ENCODE results near the gene ATXN8OS.

ATXN8OS gene

DNA sequence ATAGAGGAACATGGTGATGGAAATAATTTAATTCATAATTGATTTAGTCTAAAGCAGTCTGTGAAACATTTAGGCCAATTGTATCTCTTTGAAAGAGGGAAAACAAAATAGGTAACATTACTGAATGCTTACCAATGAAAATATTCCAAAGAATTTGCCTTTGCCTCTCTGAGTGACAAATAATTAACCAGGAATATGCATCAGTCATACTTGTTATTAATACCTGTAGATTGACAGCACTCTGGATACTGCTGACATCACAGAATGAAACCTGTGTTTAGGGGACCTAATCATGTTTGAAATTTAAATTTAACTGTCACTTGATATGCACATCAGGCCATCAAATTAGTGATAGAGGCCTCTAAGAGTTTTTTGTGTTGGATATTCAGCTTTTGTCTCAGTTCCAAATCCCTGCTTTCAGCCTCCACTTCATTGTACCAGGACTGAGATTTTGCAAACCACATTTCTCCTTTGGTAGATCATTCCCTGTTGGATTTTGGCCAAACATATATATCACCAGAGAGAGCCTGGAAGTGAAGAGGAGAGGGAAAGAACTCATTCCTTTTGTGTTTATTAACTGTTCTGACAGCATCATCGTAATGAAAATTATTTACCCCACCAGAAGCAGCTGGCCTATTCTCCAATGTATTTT lies 65.4 kb downstream of the ATXN8OS start:
- Histone ChIP-seq H3K27me3 (ENCODE audit: control insufficient read depth in 1 of 2, insufficient read depth in 1 of 2, low read length in 2 of 2) (no peaks in the 10 kb centered on the region), H3K4ac (ENCODE audit: low read depth in 1 of 2, low read length in 2 of 2) (no peak overlapping the region), H3K4me2 (ENCODE audit: low read length, poor library complexity, severe bottlenecking) (no peak overlapping the region), H4K91ac (ENCODE audit: low read length) (no peak overlapping the region), H3K9ac (ENCODE audit: low read length) (no peak overlapping the region), H2BK15ac (ENCODE audit: low read depth, poor library complexity, severe bottlenecking) (no peak overlapping the region), H2BK12ac (ENCODE audit: low read length in 2 of 2) (no peak overlapping the region), H3K79me1 (replicated peaks; ENCODE audit: low read length, poor library complexity, severe bottlenecking) (no peaks in the 10 kb centered on the region), H2BK120ac (ENCODE audit: low read depth, low read length) (peak overlapping the region; percentile 42), H3K14ac (ENCODE audit: low read length in 2 of 2) (no peak overlapping the region), H3K4me1 (ENCODE audit: control insufficient read depth, insufficient read depth, low read depth, low read length) (peaks cover 1% of the 10 kb centered on the region), H3K27ac (ENCODE audit: low read length, poor library complexity, severe bottlenecking) (peak overlapping the region; percentile 75), H2BK5ac (ENCODE audit: low read depth, low read length, poor library complexity, severe bottlenecking) (no peak overlapping the region), H2AK5ac (ENCODE audit: low read length, severe bottlenecking) (no peak overlapping the region), H3K4me3 (ENCODE audit: insufficient read depth in 1 of 2, low read depth in 1 of 2, low read length in 2 of 2) (no peak overlapping the region), H4K8ac (ENCODE audit: low read length) (no peak overlapping the region), H3K36me3 (ENCODE audit: control insufficient read depth in 1 of 2, insufficient read depth in 2 of 2, low read depth in 1 of 2, low read length in 2 of 2) (no peaks in the 10 kb centered on the region), H3K18ac (ENCODE audit: low read depth in 1 of 2, low read length in 2 of 2) (peak overlapping the region in 1 of 2 experiments; percentile 73), H2AFZ (ENCODE audit: low read depth, low read length) (no peak overlapping the region), H3K23ac (ENCODE audit: low read length in 2 of 2) (no peak overlapping the region), H3K9me3 (ENCODE audit: control insufficient read depth, low read length) (no peaks in the 10 kb centered on the region)
- peak; percentile 70 for DNase-seq
- WGBS = 19% methylated on average over 1 of the region's 1 CpG

DNA sequence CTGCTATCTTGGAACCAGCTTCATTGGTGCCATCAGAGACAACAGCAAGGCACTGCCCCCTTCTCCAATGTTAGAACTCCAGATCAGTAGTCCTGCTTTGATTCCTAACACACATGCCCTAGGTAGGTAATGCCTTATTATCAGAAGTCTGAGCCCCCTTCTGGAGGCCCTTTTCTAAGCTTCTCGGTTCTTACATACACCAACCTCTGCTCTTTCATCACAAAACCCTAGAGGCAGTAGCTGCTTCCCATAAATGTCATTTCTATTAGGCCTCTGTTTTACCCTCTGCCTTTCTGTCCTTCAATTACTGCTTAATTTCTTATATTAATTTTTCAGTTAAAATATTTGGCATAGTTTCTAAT lies 66.0 kb downstream of the ATXN8OS start:
- Histone ChIP-seq H3K9me3 (ENCODE audit: control insufficient read depth, low read length) (no peaks in the 10 kb centered on the region), H3K36me3 (ENCODE audit: control insufficient read depth in 1 of 2, insufficient read depth in 2 of 2, low read depth in 1 of 2, low read length in 2 of 2) (no peaks in the 10 kb centered on the region), H3K14ac (ENCODE audit: low read length in 2 of 2) (no peak overlapping the region), H4K8ac (ENCODE audit: low read length) (peak overlapping the region; percentile 49), H3K18ac (ENCODE audit: low read depth in 1 of 2, low read length in 2 of 2) (peak overlapping the region in 1 of 2 experiments; percentile 73), H3K27ac (ENCODE audit: low read length, poor library complexity, severe bottlenecking) (peak overlapping the region; percentile 75), H2BK120ac (ENCODE audit: low read depth, low read length) (peak overlapping the region; percentile 42), H2BK12ac (ENCODE audit: low read length in 2 of 2) (no peak overlapping the region), H2AFZ (ENCODE audit: low read depth, low read length) (no peak overlapping the region), H3K23ac (ENCODE audit: low read length in 2 of 2) (no peak overlapping the region), H3K4me3 (ENCODE audit: insufficient read depth in 1 of 2, low read depth in 1 of 2, low read length in 2 of 2) (no peak overlapping the region), H2BK5ac (ENCODE audit: low read depth, low read length, poor library complexity, severe bottlenecking) (no peak overlapping the region), H3K9ac (ENCODE audit: low read length) (no peak overlapping the region), H3K79me1 (replicated peaks; ENCODE audit: low read length, poor library complexity, severe bottlenecking) (no peaks in the 10 kb centered on the region), H3K27me3 (ENCODE audit: control insufficient read depth in 1 of 2, insufficient read depth in 1 of 2, low read length in 2 of 2) (no peaks in the 10 kb centered on the region), H3K4me2 (ENCODE audit: low read length, poor library complexity, severe bottlenecking) (no peak overlapping the region), H3K4me1 (ENCODE audit: control insufficient read depth, insufficient read depth, low read depth, low read length) (peaks cover 1% of the 10 kb centered on the region), H3K4ac (ENCODE audit: low read depth in 1 of 2, low read length in 2 of 2) (no peak overlapping the region), H4K91ac (ENCODE audit: low read length) (no peak overlapping the region), H2AK5ac (ENCODE audit: low read length, severe bottlenecking) (no peak overlapping the region), H2BK15ac (ENCODE audit: low read depth, poor library complexity, severe bottlenecking) (no peak overlapping the region)
- no peak for DNase-seq
- WGBS = 62% methylated on average over 1 of the region's 1 CpG

DNA sequence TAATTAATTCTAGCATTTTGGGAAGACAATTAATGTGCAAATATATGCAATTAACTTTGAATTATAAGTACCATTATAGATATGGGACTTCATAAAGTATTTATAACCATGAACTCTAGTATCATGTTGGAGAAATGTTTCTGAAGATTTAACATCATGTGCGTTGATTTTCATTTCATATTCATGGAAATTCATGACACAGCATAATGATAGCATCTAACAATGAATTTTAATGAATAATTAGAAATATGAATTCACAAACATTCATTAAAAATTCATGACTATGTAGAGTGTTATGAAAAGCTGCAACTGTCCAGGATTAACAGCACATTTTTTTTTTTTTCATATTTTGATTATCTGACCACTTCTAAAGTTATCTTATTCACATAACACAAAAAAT lies 70.7 kb downstream of the ATXN8OS start:
- Histone ChIP-seq H3K18ac (ENCODE audit: low read depth in 1 of 2, low read length in 2 of 2) (no peak overlapping the region), H3K27ac (ENCODE audit: low read length, poor library complexity, severe bottlenecking) (no peak overlapping the region), H3K23ac (ENCODE audit: low read length in 2 of 2) (no peak overlapping the region), H4K91ac (ENCODE audit: low read length) (no peak overlapping the region), H3K4ac (ENCODE audit: low read depth in 1 of 2, low read length in 2 of 2) (no peak overlapping the region), H3K4me2 (ENCODE audit: low read length, poor library complexity, severe bottlenecking) (no peak overlapping the region), H2BK12ac (ENCODE audit: low read length in 2 of 2) (no peak overlapping the region), H4K8ac (ENCODE audit: low read length) (no peak overlapping the region), H3K36me3 (ENCODE audit: control insufficient read depth in 1 of 2, insufficient read depth in 2 of 2, low read depth in 1 of 2, low read length in 2 of 2) (no peaks in the 10 kb centered on the region), H3K9me3 (ENCODE audit: control insufficient read depth, low read length) (no peaks in the 10 kb centered on the region), H3K14ac (ENCODE audit: low read length in 2 of 2) (no peak overlapping the region), H3K4me3 (ENCODE audit: insufficient read depth in 1 of 2, low read depth in 1 of 2, low read length in 2 of 2) (no peak overlapping the region), H3K79me1 (replicated peaks; ENCODE audit: low read length, poor library complexity, severe bottlenecking) (no peaks in the 10 kb centered on the region), H2AK5ac (ENCODE audit: low read length, severe bottlenecking) (no peak overlapping the region), H3K9ac (ENCODE audit: low read length) (no peak overlapping the region), H3K4me1 (ENCODE audit: control insufficient read depth, insufficient read depth, low read depth, low read length) (peaks cover 1% of the 10 kb centered on the region), H2AFZ (ENCODE audit: low read depth, low read length) (no peak overlapping the region), H2BK5ac (ENCODE audit: low read depth, low read length, poor library complexity, severe bottlenecking) (no peak overlapping the region), H2BK120ac (ENCODE audit: low read depth, low read length) (no peak overlapping the region), H3K27me3 (ENCODE audit: control insufficient read depth in 1 of 2, insufficient read depth in 1 of 2, low read length in 2 of 2) (no peaks in the 10 kb centered on the region), H2BK15ac (ENCODE audit: low read depth, poor library complexity, severe bottlenecking) (no peak overlapping the region)
- no peak for DNase-seq
- no CpG with 5 or more reads among the region's 1 CpG for WGBS

Measured in mesenchymal stem cell (in vitro differentiated cells and primary cell).